HepG2 (cell line): ENCODE data around the gene MYOC. TPM values are rescaled to one million over a fixed set of nuclear protein-coding genes. Genes with fewer than 3 reads are reported as not detected.

ENCODE experiments used
- BORCS8-MEF2B ChIP-seq: sonication (generic); formaldehyde crosslinking; IDR thresholded peaks from 2 replicates; pipeline ENCODE4 v1.8.0; 2022; ENCODE audit warnings: mild to moderate bottlenecking, missing genetic modification reagents
- GTF2F1 ChIP-seq: fragments of 150-350 bp; IDR thresholded peaks from 2 replicates; pipeline ENCODE4 v1.6.1; 2014; ENCODE audit warnings: low read length
- LCORL ChIP-seq, 2 experiments: fragments of 450-650 bp in 1 of 2; sonication (generic) in 1 of 2; formaldehyde crosslinking in 1 of 2; IDR thresholded peaks; 2 replicates each; pipeline versions ENCODE4 v1.5.0 to v1.6.1; 2017 to 2020; ENCODE audit warnings: antibody characterized with exemption in 1 of 2, missing genetic modification reagents in 1 of 2
- NR1H2 ChIP-seq: sonication (generic); formaldehyde crosslinking; IDR thresholded peaks from 2 replicates; pipeline ENCODE4 v1.8.1; 2022; ENCODE audit warnings: low read depth, missing genetic modification reagents, borderline replicate concordance
- NRL ChIP-seq: sonication (generic); formaldehyde crosslinking; IDR thresholded peaks from 2 replicates; pipeline ENCODE4 v1.5.0; 2020; ENCODE audit warnings: missing genetic modification reagents, mild to moderate bottlenecking, moderate library complexity, borderline replicate concordance
- RXRA ChIP-seq: sonication (generic); formaldehyde crosslinking; IDR thresholded peaks from 2 replicates; pipeline ENCODE4 v1.5.1; 2020; ENCODE audit warnings: missing genetic modification reagents
- ZNF142 ChIP-seq: sonication (generic); formaldehyde crosslinking; IDR thresholded peaks from 2 replicates; pipeline ENCODE4 v1.4.0; 2020; ENCODE audit warnings: missing genetic modification reagents
- ZNF460 ChIP-seq: sonication (generic); formaldehyde crosslinking; IDR thresholded peaks from 2 replicates; pipeline ENCODE4 v1.5.1; 2020; ENCODE audit warnings: missing genetic modification reagents, mild to moderate bottlenecking, borderline replicate concordance
- ZNF580 ChIP-seq: IDR thresholded peaks from 2 replicates; pipeline ENCODE4 v1.6.1; 2016; ENCODE audit warnings: low read depth, borderline replicate concordance
- ZNF780A ChIP-seq: sonication (generic); formaldehyde crosslinking; IDR thresholded peaks from 2 replicates; pipeline ENCODE4 v1.8.0; 2022; ENCODE audit warnings: mild to moderate bottlenecking, missing genetic modification reagents, moderate library complexity
- polyA plus RNA-seq, 8 experiments: library from polyadenylated mRNA; depleted of rRNA in 3 of 8; stranded (reverse) in 7 of 8; unstranded in 1 of 8; fragments of >200 nt; fragmentation: Illumina TruSeq in 4 of 8; extraction: Trizol in 4 of 8; gene quantifications; 2 replicates each; pipeline versions ENCODE4 v1.2.1 to v1.2.3, GENCODE V29; 2011 to 2016; ENCODE audit warnings: low read depth in 4 of 8, missing spikeins in 1 of 8, mixed read lengths in 1 of 8; ENCODE audit not compliant: insufficient read depth in 1 of 8
- total RNA-seq, 5 experiments: library from RNA; depleted of rRNA; stranded (reverse); fragments of >200 nt; fragmentation: Illumina TruSeq; extraction: Trizol; gene quantifications; 2 replicates each; pipeline ENCODE4 v1.2.3, GENCODE V29; 2016; ENCODE audit warnings: low read depth in 1 of 5
- TF ChIP-seq, protein P1 (sequence below): fragments of 450-650 bp; IDR thresholded peaks from 2 replicates; pipeline ENCODE4 v1.6.1; 2017; ENCODE audit warnings: mild to moderate bottlenecking
- TF ChIP-seq, protein P2 (sequence below): sonication (generic); formaldehyde crosslinking; IDR thresholded peaks from 2 replicates; pipeline ENCODE4 v1.4.0; 2020; ENCODE audit warnings: missing genetic modification reagents

MYOC gene
- total and polyA plus RNA-seq, 2 of the 13 experiments (the other 11 are each of a cell fraction or from before 2014, with no cell fraction given) = not detected

- TF ChIP-seq NRL (no peak), ZNF780A (CRISPR knock-in tag) (no peak), BORCS8-MEF2B (CRISPR knock-in tag) (no peak), NR1H2 (CRISPR knock-in tag) (no peak), RXRA (CRISPR knock-in tag) (no peak; the same call in 1 of the 2 replicates), LCORL (IDR thresholded peaks at IDR 0.05) (no peak), LCORL (CRISPR knock-in tag; IDR thresholded peaks at IDR 0.05) (no peak), ZNF580 (CRISPR knock-in tag) (no peak), ZNF460 (CRISPR knock-in tag) (no peak), GTF2F1 (0 out of 2 replicates have a peak, but pooled peaks have one; percentile 17), ZNF142 (CRISPR knock-in tag) (no peak)
- TF ChIP-seq, protein P1, sequence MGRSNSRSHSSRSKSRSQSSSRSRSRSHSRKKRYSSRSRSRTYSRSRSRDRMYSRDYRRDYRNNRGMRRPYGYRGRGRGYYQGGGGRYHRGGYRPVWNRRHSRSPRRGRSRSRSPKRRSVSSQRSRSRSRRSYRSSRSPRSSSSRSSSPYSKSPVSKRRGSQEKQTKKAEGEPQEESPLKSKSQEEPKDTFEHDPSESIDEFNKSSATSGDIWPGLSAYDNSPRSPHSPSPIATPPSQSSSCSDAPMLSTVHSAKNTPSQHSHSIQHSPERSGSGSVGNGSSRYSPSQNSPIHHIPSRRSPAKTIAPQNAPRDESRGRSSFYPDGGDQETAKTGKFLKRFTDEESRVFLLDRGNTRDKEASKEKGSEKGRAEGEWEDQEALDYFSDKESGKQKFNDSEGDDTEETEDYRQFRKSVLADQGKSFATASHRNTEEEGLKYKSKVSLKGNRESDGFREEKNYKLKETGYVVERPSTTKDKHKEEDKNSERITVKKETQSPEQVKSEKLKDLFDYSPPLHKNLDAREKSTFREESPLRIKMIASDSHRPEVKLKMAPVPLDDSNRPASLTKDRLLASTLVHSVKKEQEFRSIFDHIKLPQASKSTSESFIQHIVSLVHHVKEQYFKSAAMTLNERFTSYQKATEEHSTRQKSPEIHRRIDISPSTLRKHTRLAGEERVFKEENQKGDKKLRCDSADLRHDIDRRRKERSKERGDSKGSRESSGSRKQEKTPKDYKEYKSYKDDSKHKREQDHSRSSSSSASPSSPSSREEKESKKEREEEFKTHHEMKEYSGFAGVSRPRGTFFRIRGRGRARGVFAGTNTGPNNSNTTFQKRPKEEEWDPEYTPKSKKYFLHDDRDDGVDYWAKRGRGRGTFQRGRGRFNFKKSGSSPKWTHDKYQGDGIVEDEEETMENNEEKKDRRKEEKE = no peak
- TF ChIP-seq, protein P2, sequence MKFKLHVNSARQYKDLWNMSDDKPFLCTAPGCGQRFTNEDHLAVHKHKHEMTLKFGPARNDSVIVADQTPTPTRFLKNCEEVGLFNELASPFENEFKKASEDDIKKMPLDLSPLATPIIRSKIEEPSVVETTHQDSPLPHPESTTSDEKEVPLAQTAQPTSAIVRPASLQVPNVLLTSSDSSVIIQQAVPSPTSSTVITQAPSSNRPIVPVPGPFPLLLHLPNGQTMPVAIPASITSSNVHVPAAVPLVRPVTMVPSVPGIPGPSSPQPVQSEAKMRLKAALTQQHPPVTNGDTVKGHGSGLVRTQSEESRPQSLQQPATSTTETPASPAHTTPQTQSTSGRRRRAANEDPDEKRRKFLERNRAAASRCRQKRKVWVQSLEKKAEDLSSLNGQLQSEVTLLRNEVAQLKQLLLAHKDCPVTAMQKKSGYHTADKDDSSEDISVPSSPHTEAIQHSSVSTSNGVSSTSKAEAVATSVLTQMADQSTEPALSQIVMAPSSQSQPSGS = no peak
Observed at GRCh38 chr1:171644805-171645483, 7.5 kb downstream of the MYOC start (continued).
